Panc1 (cell line): Measurements from ENCODE around the gene ARPIN. TPM values are rescaled to one million over a fixed set of nuclear protein-coding genes. Genes with fewer than 3 reads are reported as not detected.

Experiments
- ATAC-seq: fragments of 200-7000 bp; cut with Tn5 transposase; 2 replicates; pipeline ENCODE4 v1.9.1; 2020; ENCODE audit warnings: mild to moderate bottlenecking, moderate library complexity
- BruUV-seq: library from RNA; stranded (reverse); fragments of 400-500 nt; replicated peaks from 2 replicates; lab custom pipeline; 2021; lab: Mats Ljungman, UMichigan
- CTCF ChIA-PET: fragments of 300-600 bp; sonication (Branson Sonifier 250); formaldehyde crosslinking; loops from one replicate; lab custom pipeline; 2022; ENCODE audit warnings: antibody characterized with exemption; lab: Charles Lee
- POLR2A ChIA-PET: fragments of 300-600 bp; sonication (Branson Sonifier 250); formaldehyde crosslinking; loops from one replicate; lab custom pipeline; 2022; ENCODE audit warnings: antibody characterized with exemption; lab: Charles Lee
- DNase-seq: peaks from one replicate; pipeline ENCODE4 v3.0.0-alpha.2; 2010; ENCODE audit warnings: low read depth, low spot score
- H3K27ac ChIP-seq: 2 replicates; pipeline ENCODE4 v1.5.1; 2011; ENCODE audit warnings: mild to moderate bottlenecking, low read length, inconsistent platforms
- H3K27me3 ChIP-seq: fragments of 200-500 bp; sonication (Bioruptor generic); 2 replicates; pipeline ENCODE4 v1.6.0; 2014; ENCODE audit warnings: low read length, inconsistent platforms; ENCODE audit not compliant: control insufficient read depth, insufficient read depth
- H3K36me3 ChIP-seq: fragments of 200-500 bp; sonication (Bioruptor generic); 2 replicates; pipeline ENCODE4 v1.5.1; 2014; ENCODE audit warnings: inconsistent platforms, mild to moderate bottlenecking, low read length, moderate library complexity; ENCODE audit not compliant: control insufficient read depth, insufficient read depth
- H3K4me1 ChIP-seq: 2 replicates; pipeline ENCODE4 v1.5.1; 2011; ENCODE audit warnings: inconsistent platforms, mild to moderate bottlenecking, low read length, moderate library complexity; ENCODE audit not compliant: control insufficient read depth, insufficient read depth
- H3K4me3 ChIP-seq, 2 experiments: 2 replicates each; pipeline ENCODE4 v1.5.1; 2011 to 2012; ENCODE audit warnings: low read depth in 2 of 2, low read length in 2 of 2, mild to moderate bottlenecking in 2 of 2, inconsistent platforms in 1 of 2, moderate library complexity in 1 of 2
- H3K9me3 ChIP-seq: fragments of 200-500 bp; sonication (Bioruptor generic); 2 replicates; pipeline ENCODE4 v1.5.1; 2014; ENCODE audit warnings: low read depth, mild to moderate bottlenecking, inconsistent platforms, low read length, moderate library complexity; ENCODE audit not compliant: control insufficient read depth, insufficient read depth
- POLR2AphosphoS5 ChIP-seq: IDR thresholded peaks from 2 replicates; pipeline ENCODE4 v1.6.1; 2012; ENCODE audit warnings: mild to moderate bottlenecking, low read depth, low read length, moderate library complexity
- SIN3A ChIP-seq: IDR thresholded peaks from 2 replicates; pipeline ENCODE4 v1.6.1; 2012; ENCODE audit warnings: low read depth, mild to moderate bottlenecking, low read length, moderate library complexity, borderline replicate concordance; ENCODE audit not compliant: insufficient read depth
- TCF7L2 ChIP-seq: IDR thresholded peaks from 2 replicates; pipeline ENCODE4 v1.6.1; 2011; ENCODE audit warnings: mild to moderate bottlenecking, low read depth, low read length, inconsistent platforms
- in situ Hi-C: cut with HindIII; loops from 2 replicates; pipeline ENCODE4 v1.10.0; 2016; ENCODE audit warnings: low sequenced_read_pairs, low pct_unique_long_range_greater_than_20kb
- intact Hi-C: fragments of 100-400 bp; cut with micrococcal nuclease; formaldehyde crosslinking; loops from one replicate; pipeline ENCODE4 v1.10.0; 2022; ENCODE audit not compliant: unreplicated experiment
- total RNA-seq: library from RNA; stranded (reverse); gene quantifications from one replicate; pipeline ENCODE4 v1.2.1, GENCODE V29; 2021; ENCODE audit not compliant: unreplicated experiment
- TF ChIP-seq, protein P1 (sequence below): fragments of 450-650 bp; IDR thresholded peaks from 2 replicates; pipeline ENCODE4 v1.5.1; 2017; ENCODE audit warnings: mild to moderate bottlenecking
- TF ChIP-seq, protein P2 (sequence below), 2 experiments: IDR thresholded peaks; 2 replicates each; pipeline ENCODE4 v1.6.1; 2011 to 2012; ENCODE audit warnings: low read depth in 2 of 2, control low read depth in 1 of 2, low read length in 1 of 2, mild to moderate bottlenecking in 1 of 2, moderate library complexity in 1 of 2; ENCODE audit not compliant: insufficient read depth in 1 of 2

The ARPIN gene
- total RNA-seq, 1 experiment from 2014 or later: 6.3 TPM

DNA sequence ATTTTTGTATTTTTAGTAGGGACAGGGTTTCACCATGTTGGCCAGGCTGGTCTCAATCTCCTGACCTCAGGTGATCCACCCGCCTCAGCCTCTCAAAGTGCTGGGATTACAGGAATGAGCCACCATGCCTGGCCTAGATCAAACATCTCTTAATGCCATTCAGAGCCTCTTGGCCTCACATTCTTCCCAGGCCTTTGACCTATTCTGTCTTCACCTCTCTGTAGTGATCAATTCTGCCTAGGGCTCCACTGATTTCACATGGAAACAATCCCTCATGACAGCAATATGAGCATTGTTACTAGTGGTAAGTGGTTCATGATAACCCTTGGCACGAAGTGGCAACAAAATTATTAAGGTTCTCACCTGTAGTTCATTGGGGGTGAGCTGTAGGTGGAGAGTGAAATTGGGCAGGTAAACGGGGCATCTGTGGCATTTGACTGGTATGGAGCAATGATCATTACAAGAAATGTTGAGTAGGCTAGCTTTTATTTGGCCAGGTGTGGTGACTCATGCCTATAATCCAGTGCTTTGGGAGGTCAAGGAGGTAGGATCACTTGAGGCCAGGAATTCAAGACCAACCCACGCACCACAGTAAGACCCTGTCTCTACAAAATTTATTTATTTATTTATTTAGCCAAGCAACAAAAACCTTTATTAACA lies 4.8 kb upstream of the ARPIN start:
- TF ChIP-seq POLR2AphosphoS5 (no peak), SIN3A (no peak), TCF7L2 (no peak)
- TF ChIP-seq, protein P1, sequence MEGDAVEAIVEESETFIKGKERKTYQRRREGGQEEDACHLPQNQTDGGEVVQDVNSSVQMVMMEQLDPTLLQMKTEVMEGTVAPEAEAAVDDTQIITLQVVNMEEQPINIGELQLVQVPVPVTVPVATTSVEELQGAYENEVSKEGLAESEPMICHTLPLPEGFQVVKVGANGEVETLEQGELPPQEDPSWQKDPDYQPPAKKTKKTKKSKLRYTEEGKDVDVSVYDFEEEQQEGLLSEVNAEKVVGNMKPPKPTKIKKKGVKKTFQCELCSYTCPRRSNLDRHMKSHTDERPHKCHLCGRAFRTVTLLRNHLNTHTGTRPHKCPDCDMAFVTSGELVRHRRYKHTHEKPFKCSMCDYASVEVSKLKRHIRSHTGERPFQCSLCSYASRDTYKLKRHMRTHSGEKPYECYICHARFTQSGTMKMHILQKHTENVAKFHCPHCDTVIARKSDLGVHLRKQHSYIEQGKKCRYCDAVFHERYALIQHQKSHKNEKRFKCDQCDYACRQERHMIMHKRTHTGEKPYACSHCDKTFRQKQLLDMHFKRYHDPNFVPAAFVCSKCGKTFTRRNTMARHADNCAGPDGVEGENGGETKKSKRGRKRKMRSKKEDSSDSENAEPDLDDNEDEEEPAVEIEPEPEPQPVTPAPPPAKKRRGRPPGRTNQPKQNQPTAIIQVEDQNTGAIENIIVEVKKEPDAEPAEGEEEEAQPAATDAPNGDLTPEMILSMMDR: no peak
- TF ChIP-seq, protein P2, sequence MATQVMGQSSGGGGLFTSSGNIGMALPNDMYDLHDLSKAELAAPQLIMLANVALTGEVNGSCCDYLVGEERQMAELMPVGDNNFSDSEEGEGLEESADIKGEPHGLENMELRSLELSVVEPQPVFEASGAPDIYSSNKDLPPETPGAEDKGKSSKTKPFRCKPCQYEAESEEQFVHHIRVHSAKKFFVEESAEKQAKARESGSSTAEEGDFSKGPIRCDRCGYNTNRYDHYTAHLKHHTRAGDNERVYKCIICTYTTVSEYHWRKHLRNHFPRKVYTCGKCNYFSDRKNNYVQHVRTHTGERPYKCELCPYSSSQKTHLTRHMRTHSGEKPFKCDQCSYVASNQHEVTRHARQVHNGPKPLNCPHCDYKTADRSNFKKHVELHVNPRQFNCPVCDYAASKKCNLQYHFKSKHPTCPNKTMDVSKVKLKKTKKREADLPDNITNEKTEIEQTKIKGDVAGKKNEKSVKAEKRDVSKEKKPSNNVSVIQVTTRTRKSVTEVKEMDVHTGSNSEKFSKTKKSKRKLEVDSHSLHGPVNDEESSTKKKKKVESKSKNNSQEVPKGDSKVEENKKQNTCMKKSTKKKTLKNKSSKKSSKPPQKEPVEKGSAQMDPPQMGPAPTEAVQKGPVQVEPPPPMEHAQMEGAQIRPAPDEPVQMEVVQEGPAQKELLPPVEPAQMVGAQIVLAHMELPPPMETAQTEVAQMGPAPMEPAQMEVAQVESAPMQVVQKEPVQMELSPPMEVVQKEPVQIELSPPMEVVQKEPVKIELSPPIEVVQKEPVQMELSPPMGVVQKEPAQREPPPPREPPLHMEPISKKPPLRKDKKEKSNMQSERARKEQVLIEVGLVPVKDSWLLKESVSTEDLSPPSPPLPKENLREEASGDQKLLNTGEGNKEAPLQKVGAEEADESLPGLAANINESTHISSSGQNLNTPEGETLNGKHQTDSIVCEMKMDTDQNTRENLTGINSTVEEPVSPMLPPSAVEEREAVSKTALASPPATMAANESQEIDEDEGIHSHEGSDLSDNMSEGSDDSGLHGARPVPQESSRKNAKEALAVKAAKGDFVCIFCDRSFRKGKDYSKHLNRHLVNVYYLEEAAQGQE (IDR thresholded peaks at IDR 0.05; ENCODE audit: insufficient read depth in 1 of 2, low read depth in 2 of 2, low read length in 1 of 2): no peak
- intact Hi-C loops: no loop called here
- CTCF ChIA-PET: interaction anchor here (0.6 to 1.0 kb wide), 4 partner anchors 19 to 297 kb away, joined by 3 to 6 read pairs (median 4); no protein-coding TSS in a partner anchor
- ATAC-seq (no peak), DNase-seq (no peak)
- Histone ChIP-seq H3K36me3 (no peaks in the 10 kb centered on the region), H3K4me3 (no peak overlapping the region), H3K27me3 (no peaks in the 10 kb centered on the region), H3K27ac (0 out of 2 replicates have a peak overlapping the region, but pooled peaks have one; percentile 23), H3K9me3 (no peaks in the 10 kb centered on the region), H3K4me1 (peaks cover 12% of the 10 kb centered on the region; the same call in 1 of the 2 replicates)
- in situ Hi-C loops: no loop called here
- BruUV-seq: no TSS peak
- POLR2A ChIA-PET: interaction anchor here (0.5 to 0.7 kb wide), 4 partner anchors 24 to 54 kb away, joined by 3 to 9 read pairs (median 5); no protein-coding TSS in a partner anchor

DNA sequence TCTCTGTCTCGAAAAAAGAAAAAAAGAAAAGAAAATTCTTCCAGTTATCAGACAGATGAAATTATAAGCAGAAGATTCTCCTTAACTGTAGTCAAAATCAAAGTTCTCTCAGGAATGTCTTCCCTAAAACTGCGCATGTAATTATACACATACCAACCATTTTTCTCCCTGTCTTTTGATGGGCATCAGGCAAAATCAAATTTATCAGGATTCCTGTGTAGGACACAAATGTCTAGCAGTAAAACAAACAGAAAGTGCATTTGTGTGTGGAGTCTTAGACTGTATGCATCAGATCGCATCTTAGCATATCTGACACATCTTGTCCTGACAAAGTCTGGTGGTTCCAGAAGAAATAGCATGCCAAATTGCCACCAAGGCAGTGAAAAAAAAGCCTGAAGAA lies 3.9 kb upstream of the ARPIN start:
- no peak overlapping the region for H3K27ac ChIP-seq
- H3K4me1 ChIP-seq: peaks cover 16% of the 10 kb centered on the region; the same call in 1 of the 2 replicates
- ChIA-PET POLR2A (no interaction called here), CTCF (no interaction called here)
- intact Hi-C loops: no loop called here
- DNase-seq (no peak), ATAC-seq (no peak)
- no peaks in the 10 kb centered on the region for H3K36me3 ChIP-seq
- TF ChIP-seq POLR2AphosphoS5: no peak
- TF ChIP-seq, protein P2 (IDR thresholded peaks at IDR 0.05; ENCODE audit: insufficient read depth in 1 of 2, low read depth in 2 of 2, low read length in 1 of 2): no peak
- no peak for TF ChIP-seq TCF7L2
- no peak for TF ChIP-seq SIN3A
- TF ChIP-seq, protein P1: no peak
- in situ Hi-C loops: no loop called here
- H3K9me3 ChIP-seq: no peaks in the 10 kb centered on the region
- no peaks in the 10 kb centered on the region for H3K27me3 ChIP-seq
- no peak overlapping the region for H3K4me3 ChIP-seq
- no TSS peak for BruUV-seq
